Naive B cell (primary cell): Measurements from ENCODE around the gene MAEL. TPM values are rescaled to one million over a fixed set of nuclear protein-coding genes. Genes with fewer than 3 reads are reported as not detected.
A peak's percentile ranks its signal among the peaks of the same experiment; 100 is the strongest.

Source experiments
- ATAC-seq, 2 donors: fragments of 150-1000 bp; cut with Tn5 transposase; 2 replicates each; pipeline ENCODE4 v1.10.0; 2021; ENCODE audit warnings: low read depth in 2 of 2, mild to moderate bottlenecking in 2 of 2, moderate library complexity in 2 of 2
- DNase-seq: peaks from one replicate; pipeline ENCODE4 v3.0.0; 2022
- H3K27ac Mint-ChIP-seq, 6 donors: one replicate each; pipeline ENCODE4 v1.8.0; 2020 to 2022; ENCODE audit warnings: mild to moderate bottlenecking in 6 of 6, mixed read lengths in 6 of 6, moderate library complexity in 5 of 6, inconsistent platforms in 2 of 6
- H3K27me3 Mint-ChIP-seq, 3 donors: one replicate each; pipeline ENCODE4 v1.8.0; 2021 to 2022; ENCODE audit warnings: mixed read lengths in 3 of 3, mild to moderate bottlenecking in 1 of 3
- H3K36me3 Mint-ChIP-seq, 2 donors: one replicate each; pipeline ENCODE4 v1.8.0; 2020 to 2022; ENCODE audit warnings: mixed read lengths in 2 of 2, inconsistent platforms in 1 of 2, mild to moderate bottlenecking in 1 of 2
- H3K4me1 Mint-ChIP-seq, 3 donors: one replicate each; pipeline ENCODE4 v1.8.0; 2020 to 2022; ENCODE audit warnings: mixed read lengths in 3 of 3, inconsistent platforms in 1 of 3, mild to moderate bottlenecking in 1 of 3, moderate library complexity in 1 of 3
- H3K4me3 Mint-ChIP-seq, 8 donors: one replicate each; pipeline ENCODE4 v1.8.0; 2020 to 2022; ENCODE audit warnings: mild to moderate bottlenecking in 8 of 8, mixed read lengths in 8 of 8, moderate library complexity in 8 of 8, inconsistent platforms in 2 of 8
- H3K9me3 Mint-ChIP-seq, 7 donors: one replicate each; pipeline ENCODE4 v1.8.0; 2020 to 2022; ENCODE audit warnings: mixed read lengths in 7 of 7, mild to moderate bottlenecking in 5 of 7, inconsistent platforms in 2 of 7, moderate library complexity in 1 of 7
- polyA plus RNA-seq, 6 donors: library from polyadenylated mRNA; unstranded; fragments of 300-500 nt; fragmentation: Illumina TruSeq; gene quantifications; one replicate each; pipeline ENCODE4 v1.2.3, GENCODE V29; 2021; ENCODE audit warnings: low read depth in 6 of 6

Gene MAEL
- polyA plus RNA-seq, 6 donors from 2014 or later, result not detected

DNA sequence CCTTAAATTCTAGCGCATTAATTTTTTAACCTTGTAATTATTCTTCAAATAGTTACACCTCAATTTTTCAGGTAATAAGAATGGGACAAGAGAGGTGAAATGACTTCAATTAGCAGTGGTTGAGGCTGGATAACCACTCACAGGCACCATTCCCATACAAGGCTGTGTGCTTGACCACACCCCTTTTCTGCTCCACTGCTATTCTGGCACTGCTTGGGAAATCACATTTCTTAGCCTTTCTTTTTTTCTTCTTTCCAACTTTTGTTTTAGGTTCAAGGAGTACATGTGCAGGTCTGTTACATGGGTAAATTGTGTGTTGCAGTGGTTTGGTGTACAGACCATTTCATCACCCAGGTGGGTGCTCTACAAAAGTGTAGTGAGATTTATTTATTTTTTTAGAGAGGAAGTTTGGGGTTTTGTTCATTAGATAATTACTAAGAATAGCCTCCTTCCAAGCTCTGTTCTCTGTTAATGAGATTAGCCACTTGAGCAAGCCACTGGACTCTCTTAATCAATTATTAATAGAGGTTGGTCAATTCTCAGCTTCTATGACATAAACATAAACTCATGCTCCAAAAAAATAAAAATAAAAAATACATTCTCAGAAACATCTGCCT, 28.1 kb upstream of the MAEL start:
- DNase-seq (no peak), ATAC-seq (no peak)
- Mint-ChIP-seq H3K9me3 (peaks cover 0 to 9% (median 0%) of the 10 kb centered on the region in 7 donors), H3K27ac (no peak overlapping the region), H3K27me3 (peaks cover 27 to 39% (median 34%) of the 10 kb centered on the region in 3 donors), H3K4me1 (peaks cover 0 to 3% (median 0%) of the 10 kb centered on the region in 3 donors), H3K4me3 (no peak overlapping the region), H3K36me3 (peaks cover 0 to 8% of the 10 kb centered on the region in 2 donors)

- H3K27ac Mint-ChIP-seq, result peak overlapping the region in 1 of 6 donors; percentile 17
- no peak for DNase-seq
- peaks cover 0 to 7% of the 10 kb centered on the region in 2 donors for H3K36me3 Mint-ChIP-seq
- peak; percentile 63 to 86 for ATAC-seq
- no peak overlapping the region for H3K4me3 Mint-ChIP-seq
- no peaks in the 10 kb centered on the region for H3K9me3 Mint-ChIP-seq
- peaks cover 57 to 64% (median 62%) of the 10 kb centered on the region in 3 donors for H3K27me3 Mint-ChIP-seq
- H3K4me1 Mint-ChIP-seq, result peaks cover 4 to 11% (median 8%) of the 10 kb centered on the region in 3 donors
Measured at GRCh38 chr1:166969074-166969677, 19.9 kb upstream of the MAEL start.

GRCh38 chr1:166971252-166971651, 17.8 kb upstream of the MAEL start:
- Mint-ChIP-seq H3K9me3 (no peaks in the 10 kb centered on the region), H3K4me1 (peaks cover 17 to 27% (median 18%) of the 10 kb centered on the region in 3 donors), H3K27ac (peak overlapping the region in 1 of 6 donors; percentile 20), H3K27me3 (peaks cover 61 to 77% (median 69%) of the 10 kb centered on the region in 3 donors), H3K4me3 (no peak overlapping the region), H3K36me3 (peaks cover 0 to 7% of the 10 kb centered on the region in 2 donors)
- ATAC-seq, result no peak
- no peak for DNase-seq

GRCh38 chr1:166972193-166972592, 16.9 kb upstream of the MAEL start:
- peaks cover 0 to 7% of the 10 kb centered on the region in 2 donors for H3K36me3 Mint-ChIP-seq
- peaks cover 18 to 27% (median 21%) of the 10 kb centered on the region in 3 donors for H3K4me1 Mint-ChIP-seq
- no peak for ATAC-seq
- no peak overlapping the region for H3K27ac Mint-ChIP-seq
- H3K9me3 Mint-ChIP-seq, result no peaks in the 10 kb centered on the region
- peak overlapping the region in 1 of 8 donors; percentile 21 for H3K4me3 Mint-ChIP-seq
- H3K27me3 Mint-ChIP-seq, result peaks cover 56 to 77% (median 64%) of the 10 kb centered on the region in 3 donors
- DNase-seq, result no peak

GRCh38 chr1:166972826-166973225, 16.3 kb upstream of the MAEL start:
- DNase-seq (no peak), ATAC-seq (no peak)
- H3K36me3 Mint-ChIP-seq, result peaks cover 0 to 6% of the 10 kb centered on the region in 2 donors
- no peaks in the 10 kb centered on the region for H3K9me3 Mint-ChIP-seq
- H3K27ac Mint-ChIP-seq, result no peak overlapping the region
- peaks cover 18 to 27% (median 22%) of the 10 kb centered on the region in 3 donors for H3K4me1 Mint-ChIP-seq
- peaks cover 55 to 76% (median 65%) of the 10 kb centered on the region in 3 donors for H3K27me3 Mint-ChIP-seq
- H3K4me3 Mint-ChIP-seq, result peak overlapping the region in 1 of 8 donors; percentile 21

DNA sequence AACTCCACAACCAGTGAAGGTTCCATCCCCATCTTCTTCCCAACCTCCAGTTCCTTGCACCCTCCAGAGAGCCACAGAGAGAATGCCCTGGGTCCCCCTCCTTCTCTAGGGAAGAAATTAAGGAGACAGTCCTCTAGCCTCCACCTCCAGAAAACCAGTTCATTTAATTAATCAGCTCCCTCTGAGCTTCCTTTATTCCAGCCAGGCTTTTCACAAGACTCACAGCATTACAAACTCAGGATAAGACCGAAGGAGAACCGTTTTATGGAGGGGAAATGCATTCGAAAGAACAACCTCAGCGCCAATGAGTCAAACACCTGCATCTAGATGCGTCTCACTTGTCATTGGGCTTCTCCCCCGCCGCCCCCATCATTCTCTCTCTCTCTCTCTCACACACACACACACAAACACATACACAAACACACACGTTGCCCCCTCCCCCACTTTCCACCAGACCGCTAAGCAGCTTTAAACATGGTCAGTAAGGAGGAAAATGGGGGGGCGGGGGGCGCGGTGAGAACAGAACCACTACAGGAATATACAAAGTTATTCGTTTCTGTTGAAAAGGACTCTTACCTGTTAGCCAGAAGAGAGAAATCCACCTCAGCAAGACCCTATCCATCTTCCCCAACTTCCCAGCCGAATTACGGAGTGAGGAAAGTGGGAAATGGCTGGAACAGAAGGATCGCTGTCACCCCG, 14.3 kb upstream of the MAEL start:
- H3K36me3 Mint-ChIP-seq, result no peaks in the 10 kb centered on the region
- H3K27me3 Mint-ChIP-seq, result peaks cover 49 to 63% (median 55%) of the 10 kb centered on the region in 3 donors
- H3K27ac Mint-ChIP-seq, result peak overlapping the region in 2 of 6 donors; percentile 5 to 37
- DNase-seq (peak; percentile 14), ATAC-seq (peak; percentile 17 to 24)
- H3K4me1 Mint-ChIP-seq, result peaks cover 13 to 20% (median 19%) of the 10 kb centered on the region in 3 donors
- peak overlapping the region; percentile 74 to 93 (median 84) for H3K4me3 Mint-ChIP-seq
- H3K9me3 Mint-ChIP-seq, result no peaks in the 10 kb centered on the region

- Mint-ChIP-seq H3K9me3 (no peaks in the 10 kb centered on the region), H3K4me3 (peak within 1 kb of the TSS; percentile 77 to 93 (median 84)), H3K4me1 (peaks cover 13 to 20% (median 19%) of the 10 kb centered on the region in 3 donors), H3K36me3 (no peaks in the 10 kb centered on the region), H3K27ac (peak within 1 kb of the TSS in 2 of 6 donors; percentile 5 to 37), H3K27me3 (peaks cover 41 to 56% (median 53%) of the 10 kb centered on the region in 3 donors)
- ATAC-seq (peak; percentile 86 to 89), DNase-seq (peak; percentile 45)
Measured at GRCh38 chr1:166975361-166976129, 13.5 kb upstream of the MAEL start, which contains the start of gene ILDR2. TSS of gene ILDR2 (minus strand) at chr1:166975540. CDS start at chr1:166975268, 272 bp downstream.

- H3K36me3 Mint-ChIP-seq, result no peaks in the 10 kb centered on the region
- peaks cover 27 to 41% (median 35%) of the 10 kb centered on the region in 3 donors for H3K27me3 Mint-ChIP-seq
- H3K4me1 Mint-ChIP-seq, result peaks cover 13 to 20% (median 19%) of the 10 kb centered on the region in 3 donors
- H3K27ac Mint-ChIP-seq, result peak overlapping the region in 1 of 6 donors; percentile 30
- DNase-seq (no peak), ATAC-seq (no peak)
- no peak overlapping the region for H3K4me3 Mint-ChIP-seq
- no peaks in the 10 kb centered on the region for H3K9me3 Mint-ChIP-seq
Measured at GRCh38 chr1:166977951-166978350, 11.1 kb upstream of the MAEL start.

- ATAC-seq, result no peak
- no peaks in the 10 kb centered on the region for H3K36me3 Mint-ChIP-seq
Measured at GRCh38 chr1:166978821-166979220, 10.3 kb upstream of the MAEL start.

GRCh38 chr1:166980383-166980782, 8.7 kb upstream of the MAEL start:
- DNase-seq, result no peak
- no peak overlapping the region for H3K27ac Mint-ChIP-seq
- H3K36me3 Mint-ChIP-seq, result no peaks in the 10 kb centered on the region
- H3K27me3 Mint-ChIP-seq, result peaks cover 23 to 35% (median 28%) of the 10 kb centered on the region in 3 donors
- peaks cover 0 to 3% (median 0%) of the 10 kb centered on the region in 7 donors for H3K9me3 Mint-ChIP-seq
- H3K4me1 Mint-ChIP-seq, result peaks cover 0 to 12% (median 6%) of the 10 kb centered on the region in 3 donors
- no peak overlapping the region for H3K4me3 Mint-ChIP-seq
- ATAC-seq, result no peak

More at GRCh38 chr1:166978821-166979220, 10.3 kb upstream of the MAEL start:
- no peaks in the 10 kb centered on the region for H3K9me3 Mint-ChIP-seq
- H3K4me3 Mint-ChIP-seq, result no peak overlapping the region
- no peak for DNase-seq
- peaks cover 13 to 20% (median 19%) of the 10 kb centered on the region in 3 donors for H3K4me1 Mint-ChIP-seq
- peaks cover 21 to 37% (median 27%) of the 10 kb centered on the region in 3 donors for H3K27me3 Mint-ChIP-seq
- no peak overlapping the region for H3K27ac Mint-ChIP-seq

DNA sequence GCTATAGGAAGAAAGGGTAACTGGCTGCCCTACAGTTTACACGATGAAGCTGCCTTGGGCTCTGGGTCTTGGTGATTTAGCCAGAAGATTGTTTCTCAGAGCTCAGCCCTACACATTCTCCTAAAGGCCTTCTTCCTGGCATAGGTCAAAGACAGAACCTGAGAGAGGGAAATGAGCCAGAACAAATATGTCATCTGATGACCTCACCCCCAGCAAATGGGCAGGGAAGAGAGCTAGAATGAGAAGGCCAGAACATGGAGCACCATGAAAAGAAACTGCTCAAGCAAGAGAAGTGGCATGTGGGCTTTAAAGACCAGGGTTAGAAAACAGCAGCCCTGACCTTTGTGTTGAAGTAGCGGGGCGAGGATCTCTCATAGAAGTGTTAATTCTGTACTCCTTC, 8.3 kb upstream of the MAEL start:
- Mint-ChIP-seq H3K4me1 (peaks cover 0 to 11% (median 5%) of the 10 kb centered on the region in 3 donors), H3K4me3 (no peak overlapping the region), H3K27me3 (peaks cover 23 to 38% (median 32%) of the 10 kb centered on the region in 3 donors), H3K9me3 (peaks cover 0 to 6% (median under 1%) of the 10 kb centered on the region in 7 donors), H3K36me3 (no peaks in the 10 kb centered on the region), H3K27ac (no peak overlapping the region)
- DNase-seq (no peak), ATAC-seq (no peak)

DNA sequence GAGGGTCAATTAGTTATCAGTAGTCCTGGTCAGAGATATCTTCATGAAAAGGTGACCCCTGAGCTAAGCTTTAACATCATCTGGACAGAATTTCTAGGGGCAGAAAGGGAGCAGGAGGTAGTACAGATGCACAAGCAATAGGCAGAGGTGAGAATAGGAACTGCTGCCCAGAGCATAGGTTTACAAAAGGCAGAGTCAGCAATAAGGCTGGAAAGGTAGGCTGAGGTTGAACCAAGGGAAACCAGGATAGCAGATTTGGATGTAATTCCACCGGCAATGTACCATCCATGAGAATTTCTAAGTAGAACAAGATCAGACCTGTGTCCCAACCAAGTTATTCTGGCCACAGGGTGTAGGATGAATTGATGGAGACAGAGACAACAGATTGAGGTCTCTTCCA, 7.5 kb upstream of the MAEL start:
- H3K4me1 Mint-ChIP-seq, result peaks cover 0 to 3% (median 0%) of the 10 kb centered on the region in 3 donors
- DNase-seq, result no peak
- ATAC-seq, result no peak
- H3K9me3 Mint-ChIP-seq, result peaks cover 0 to 9% (median 1%) of the 10 kb centered on the region in 7 donors
- no peaks in the 10 kb centered on the region for H3K36me3 Mint-ChIP-seq
- peaks cover 23 to 39% (median 34%) of the 10 kb centered on the region in 3 donors for H3K27me3 Mint-ChIP-seq
- H3K27ac Mint-ChIP-seq, result no peak overlapping the region
- H3K4me3 Mint-ChIP-seq, result no peak overlapping the region
